Ovary (tissue), 9 donors: Measurements from ENCODE around the gene RNF182. TPM values are rescaled to one million over a fixed set of nuclear protein-coding genes. Genes with fewer than 3 reads are reported as not detected.

ENCODE experiments used
- DNase-seq, 5 donors: peaks; one replicate each; pipeline ENCODE4 v3.0.0-alpha.2; 2019 to 2020
- H3K27ac ChIP-seq, 2 donors: fragments of 200-600 bp; one replicate each; pipeline versions ENCODE4 v1.5.1 to v1.8.0; 2019 to 2022
- H3K27me3 ChIP-seq: fragments of 200-600 bp; one replicate; pipeline ENCODE4 v1.8.0; 2022
- H3K36me3 ChIP-seq: fragments of 200-600 bp; sonication (generic); one replicate; pipeline ENCODE4 v1.5.1; 2019
- H3K4me1 ChIP-seq: one replicate; pipeline ENCODE4 v1.8.1; 2013; ENCODE audit warnings: mild to moderate bottlenecking, moderate library complexity; ENCODE audit not compliant: insufficient read depth
- H3K4me3 ChIP-seq: fragments of 200-600 bp; sonication (generic); one replicate; pipeline ENCODE4 v1.5.1; 2017
- H3K9me3 ChIP-seq, 2 donors: fragments of 200-600 bp in 1 of 2; sonication (generic) in 1 of 2; one replicate each; pipeline versions ENCODE4 v1.5.1 to v1.8.1; 2013 to 2019; ENCODE audit warnings: mild to moderate bottlenecking in 1 of 2, moderate library complexity in 1 of 2
- EP300 ChIP-seq: sonication (generic); formaldehyde crosslinking; IDR thresholded peaks from one replicate; pipeline ENCODE4 v1.6.1; 2017; ENCODE audit warnings: antibody characterized with exemption
- POLR2A ChIP-seq: fragments of 450-650 bp; IDR thresholded peaks from one replicate; pipeline ENCODE4 v1.6.1; 2017; ENCODE audit warnings: antibody characterized with exemption, mild to moderate bottlenecking, moderate library complexity
- WGBS, 3 donors: extraction: QIAGEN DNeasy Blood & Tissue Kit in 1 of 3; methylation state at CpG; one replicate each; pipeline versions ENCODE4 v1.1.5 to v1.1.7; 2013 to 2017; 5-methylcytosine and 5-hydroxymethylcytosine counted together
- intact Hi-C, 4 donors: fragments of 100-400 bp; cut with DNase I; formaldehyde crosslinking; loops; one replicate each; pipeline versions ENCODE4 v1.11.0 to v1.15.1; 2022 to 2023
- polyA plus RNA-seq, 2 donors: library from polyadenylated mRNA; stranded (reverse); fragments of 200-250 nt in 1 of 2; fragments of 350-450 nt in 1 of 2; fragmentation: Illumina TruSeq in 1 of 2; extraction: RNeasy Lipid Tissue Mini Kit (QIAGEN cat#74804) in 1 of 2; gene quantifications; one replicate each; pipeline ENCODE4 v1.2.3, GENCODE V29; 2013 to 2014
- total RNA-seq, 7 donors: library from RNA; depleted of rRNA in 2 of 7; stranded (reverse); fragments of >200 nt in 2 of 7; fragmentation: NEBNext Ultra II Directional in 3 of 7; extraction: Animal tissue kit (Norgen Biotek cat#: 25700) in 3 of 7; gene quantifications; one replicate each; pipeline versions ENCODE4 v1.1.0 to v1.2.4, GENCODE V29; 2016 to 2023
- TF ChIP-seq, protein P1 (sequence below), 3 donors: fragments of 450-650 bp in 2 of 3; fragments of 200-600 bp in 1 of 3; IDR thresholded peaks; one replicate each; pipeline versions ENCODE4 v1.5.1 to v1.8.0; 2016 to 2022; ENCODE audit warnings: antibody characterized with exemption in 3 of 3, mild to moderate bottlenecking in 1 of 3
- donor health status: DM: no; HTN: no; CAD: no; lungs with moderate emphysema.
- donor health status: DM: no; HTN: no; CAD: no.
- donor health status: Bipolar disorder and iron deficiency.
- donor health status: DM: yes; HTN: yes; CAD: no.
- donor health status: DM: no; HTN: no; CAD: no.
- donor health status: DM: yes; HTN: yes; CAD: no.

Gene RNF182
- total and polyA plus RNA-seq, 9 donors, result 0.42 to 3.9 (median 0.93) TPM; not detected in 1

DNA sequence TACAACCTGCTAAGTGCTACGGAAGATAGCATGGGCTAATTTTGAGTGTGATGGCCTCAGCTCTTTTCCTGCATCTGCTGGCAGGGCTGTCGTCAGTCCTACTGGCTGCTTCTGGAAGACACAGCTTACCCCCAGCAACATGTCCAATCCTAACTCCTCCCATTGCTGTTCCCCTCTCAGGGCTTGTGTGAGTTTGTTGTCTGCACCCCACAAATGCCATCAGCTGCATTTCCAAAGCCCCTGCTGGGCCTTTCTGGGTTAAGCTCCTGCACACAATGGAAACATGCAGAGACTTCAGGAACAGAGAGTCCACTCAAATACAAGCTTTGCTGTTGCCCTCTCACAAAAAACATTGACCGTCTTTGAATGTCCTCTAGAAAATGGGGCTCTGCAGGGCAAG lies 84.7 kb downstream of the RNF182 start:
- Histone ChIP-seq H3K36me3 (no peaks in the 10 kb centered on the region), H3K27ac (no peak overlapping the region), H3K4me3 (no peak overlapping the region), H3K27me3 (no peaks in the 10 kb centered on the region), H3K9me3 (peaks cover 0 to 8% of the 10 kb centered on the region in 2 donors), H3K4me1 (no peaks in the 10 kb centered on the region)
- 57 to 67% (median 67%) methylated on average over 3 of the region's 3 CpGs for WGBS, 3 donors
- no peak for DNase-seq
- intact Hi-C loops, result no loop called here
- TF ChIP-seq POLR2A (no peak), EP300 (no peak)
- TF ChIP-seq, protein P1, sequence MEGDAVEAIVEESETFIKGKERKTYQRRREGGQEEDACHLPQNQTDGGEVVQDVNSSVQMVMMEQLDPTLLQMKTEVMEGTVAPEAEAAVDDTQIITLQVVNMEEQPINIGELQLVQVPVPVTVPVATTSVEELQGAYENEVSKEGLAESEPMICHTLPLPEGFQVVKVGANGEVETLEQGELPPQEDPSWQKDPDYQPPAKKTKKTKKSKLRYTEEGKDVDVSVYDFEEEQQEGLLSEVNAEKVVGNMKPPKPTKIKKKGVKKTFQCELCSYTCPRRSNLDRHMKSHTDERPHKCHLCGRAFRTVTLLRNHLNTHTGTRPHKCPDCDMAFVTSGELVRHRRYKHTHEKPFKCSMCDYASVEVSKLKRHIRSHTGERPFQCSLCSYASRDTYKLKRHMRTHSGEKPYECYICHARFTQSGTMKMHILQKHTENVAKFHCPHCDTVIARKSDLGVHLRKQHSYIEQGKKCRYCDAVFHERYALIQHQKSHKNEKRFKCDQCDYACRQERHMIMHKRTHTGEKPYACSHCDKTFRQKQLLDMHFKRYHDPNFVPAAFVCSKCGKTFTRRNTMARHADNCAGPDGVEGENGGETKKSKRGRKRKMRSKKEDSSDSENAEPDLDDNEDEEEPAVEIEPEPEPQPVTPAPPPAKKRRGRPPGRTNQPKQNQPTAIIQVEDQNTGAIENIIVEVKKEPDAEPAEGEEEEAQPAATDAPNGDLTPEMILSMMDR (IDR thresholded peaks at IDR 0.05), result no peak

DNA sequence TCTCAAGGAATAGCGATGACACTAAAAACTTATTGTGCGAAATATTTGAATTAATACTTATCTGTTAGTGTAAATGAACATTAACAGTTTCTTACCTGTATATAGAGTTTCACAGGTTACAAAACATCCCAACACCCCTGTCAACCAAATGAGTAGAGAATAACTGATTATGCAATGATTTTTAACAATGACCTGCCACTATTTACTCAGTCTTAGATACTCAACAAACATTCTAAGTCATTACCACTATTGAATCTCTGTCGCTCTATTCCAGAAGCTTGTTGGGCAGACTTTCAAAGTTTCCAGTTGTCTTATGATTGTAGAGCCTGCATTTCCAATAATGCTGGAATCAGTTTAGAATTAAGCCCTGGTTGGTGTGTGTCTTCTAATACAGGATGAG lies 85.5 kb downstream of the RNF182 start:
- Histone ChIP-seq H3K36me3 (no peaks in the 10 kb centered on the region), H3K4me3 (no peak overlapping the region), H3K27me3 (no peaks in the 10 kb centered on the region), H3K4me1 (no peaks in the 10 kb centered on the region), H3K27ac (no peak overlapping the region), H3K9me3 (peaks cover 0 to 8% of the 10 kb centered on the region in 2 donors)
- no peak for TF ChIP-seq EP300
- TF ChIP-seq, protein P1 (IDR thresholded peaks at IDR 0.05), result no peak
- no peak for TF ChIP-seq POLR2A
- intact Hi-C loops, result no loop called here
- no peak for DNase-seq
- WGBS, 3 donors, result 58 to 72% (median 60%) methylated on average over 3 of the region's 3 CpGs

DNA sequence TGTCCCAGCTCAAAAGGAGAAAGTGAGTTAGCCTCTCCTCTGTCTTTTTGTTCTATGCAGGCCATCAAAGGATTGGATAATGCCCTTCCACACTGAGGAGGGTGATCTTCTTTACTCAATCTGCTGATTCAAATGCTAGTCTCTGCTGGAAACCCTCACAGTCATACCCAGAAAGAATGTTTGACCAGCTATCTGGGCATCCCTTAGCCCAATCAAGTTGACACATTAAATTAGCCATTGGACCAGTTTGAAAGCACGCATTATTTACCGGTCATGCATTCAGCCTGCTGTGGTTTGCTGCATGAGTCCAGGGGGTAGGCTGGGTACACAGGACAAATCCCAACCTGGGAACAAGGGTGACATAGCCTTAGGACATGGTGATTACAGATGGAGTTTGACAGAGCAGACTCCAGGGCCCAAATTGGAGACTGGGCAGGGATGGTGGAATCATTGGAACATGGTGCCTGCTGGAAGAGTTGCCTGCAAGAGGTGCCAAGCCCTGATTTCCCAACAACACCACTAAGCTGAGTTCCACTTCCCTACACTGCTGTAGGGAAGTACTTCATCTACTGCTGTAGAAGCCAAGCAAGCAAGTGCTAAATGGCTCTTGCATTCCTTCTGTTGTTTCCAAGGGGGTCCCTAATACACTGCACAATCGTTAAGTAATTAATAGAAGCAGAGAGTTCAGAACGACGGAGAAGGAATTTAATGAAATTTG lies 87.7 kb downstream of the RNF182 start:
- intact Hi-C loops, result no loop called here
- H3K9me3 ChIP-seq, result peaks cover 0 to 8% of the 10 kb centered on the region in 2 donors
- WGBS, 3 donors, result 89 to 97% (median 95%) methylated on average over 5 of the region's 5 CpGs

DNA sequence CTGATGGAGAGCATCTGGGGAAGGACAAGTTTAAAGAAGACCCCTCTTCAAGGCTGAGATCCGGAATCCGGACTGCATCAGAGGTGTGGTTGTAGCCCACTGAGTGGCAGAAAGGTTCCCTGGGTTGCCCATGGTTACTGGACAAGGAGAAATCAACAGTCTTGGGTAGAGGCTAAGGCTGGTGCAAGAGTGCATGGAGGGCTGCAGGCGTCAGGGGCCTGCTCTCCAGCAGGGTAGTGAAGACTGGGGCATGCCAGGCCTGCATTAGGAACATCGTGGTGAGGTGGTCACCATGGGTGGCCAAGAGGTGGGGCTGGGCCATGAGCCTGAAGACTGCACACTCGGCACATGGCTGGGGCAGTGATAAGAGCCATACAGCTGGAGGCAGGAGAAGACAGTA lies 91.2 kb downstream of the RNF182 start:
- H3K36me3 ChIP-seq, result no peaks in the 10 kb centered on the region
- TF ChIP-seq EP300 (no peak), POLR2A (no peak)
- TF ChIP-seq, protein P1 (IDR thresholded peaks at IDR 0.05), result no peak
- no peaks in the 10 kb centered on the region for H3K27me3 ChIP-seq
- 73 to 84% (median 75%) methylated on average over 5 of the region's 5 CpGs for WGBS, 3 donors
- no peaks in the 10 kb centered on the region for H3K4me1 ChIP-seq
- no peak for DNase-seq
- H3K4me3 ChIP-seq, result no peak overlapping the region
- peaks cover 0 to 8% of the 10 kb centered on the region in 2 donors for H3K9me3 ChIP-seq
- intact Hi-C loops, result no loop called here
- no peak overlapping the region for H3K27ac ChIP-seq

More for the DNA sequence above, 87.7 kb downstream of the RNF182 start:
- no peaks in the 10 kb centered on the region for H3K27me3 ChIP-seq
- TF ChIP-seq, protein P1 (IDR thresholded peaks at IDR 0.05), result no peak
- TF ChIP-seq EP300, result no peak
- no peak for TF ChIP-seq POLR2A
- no peak for DNase-seq
- H3K27ac ChIP-seq, result no peak overlapping the region
- H3K36me3 ChIP-seq, result no peaks in the 10 kb centered on the region
- no peak overlapping the region for H3K4me3 ChIP-seq
- H3K4me1 ChIP-seq, result no peaks in the 10 kb centered on the region
